ENCODE measurements around the gene OR2B2. TPM values are rescaled to one million over a fixed set of nuclear protein-coding genes. Genes with fewer than 3 reads are reported as not detected.

Gene OR2B2
- total RNA-seq, 1 donor from 2014 or later = not detected

DNA sequence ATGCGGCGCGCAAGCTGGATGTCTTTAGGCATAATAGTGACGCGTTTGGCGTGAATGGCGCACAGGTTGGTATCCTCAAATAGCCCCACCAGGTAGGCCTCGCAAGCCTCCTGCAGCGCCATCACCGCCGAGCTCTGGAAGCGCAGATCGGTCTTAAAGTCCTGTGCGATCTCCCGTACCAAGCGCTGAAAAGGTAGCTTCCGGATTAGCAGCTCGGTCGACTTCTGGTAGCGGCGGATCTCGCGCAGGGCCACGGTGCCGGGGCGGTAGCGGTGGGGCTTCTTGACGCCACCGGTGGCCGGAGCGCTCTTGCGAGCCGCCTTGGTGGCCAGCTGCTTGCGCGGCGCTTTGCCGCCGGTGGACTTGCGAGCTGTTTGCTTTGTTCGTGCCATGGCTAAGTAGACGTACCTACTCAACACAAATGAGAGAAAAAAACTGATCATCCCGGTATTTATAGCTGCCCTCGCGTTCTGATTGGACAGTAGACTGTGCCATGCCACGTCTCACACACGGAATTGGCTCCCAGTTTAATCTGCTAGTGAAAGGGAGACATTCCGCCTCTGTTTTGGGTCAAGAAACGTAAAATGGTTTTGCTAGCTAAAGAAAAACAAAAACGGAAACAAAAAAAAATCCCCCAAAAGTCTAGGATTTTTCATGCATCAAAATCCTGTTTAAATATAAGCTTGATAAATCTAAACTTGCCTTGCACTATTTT, 40.1 kb downstream of the OR2B2 start:
- Mint-ChIP-seq H3K4me3 (ENCODE audit: unreplicated experiment) (peak overlapping the region; percentile 85), H3K9me3 (ENCODE audit: unreplicated experiment) (no peaks in the 10 kb centered on the region), H3K4me1 (ENCODE audit: unreplicated experiment) (peaks cover 16% of the 10 kb centered on the region)

DNA sequence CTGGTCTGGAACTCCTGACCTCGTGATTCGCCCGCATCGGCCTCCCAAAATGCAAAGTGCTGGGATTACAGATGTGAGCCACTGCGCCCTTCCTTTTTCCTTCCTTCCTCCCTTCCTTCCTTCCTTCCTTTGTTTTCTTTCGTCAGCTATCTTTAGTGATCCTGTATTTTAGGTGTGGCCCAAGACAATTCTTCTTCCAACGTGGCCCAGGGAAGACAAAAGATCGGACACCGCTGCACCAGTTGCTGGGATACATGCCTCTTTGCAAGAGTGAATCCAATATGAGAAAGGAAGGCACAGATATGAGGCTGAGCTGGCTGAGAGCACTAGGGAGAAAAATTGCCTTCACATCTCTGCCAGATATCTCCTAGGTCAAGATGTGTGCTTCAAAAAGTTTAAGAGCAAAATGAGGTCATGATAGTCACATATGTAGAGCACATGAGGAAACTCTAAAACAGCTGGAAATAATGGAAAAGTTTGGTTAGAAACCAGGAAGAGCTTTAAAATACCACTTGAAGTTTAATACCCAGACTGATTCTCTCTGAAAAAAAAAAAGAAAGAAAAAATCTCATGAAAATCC, 41.8 kb downstream of the OR2B2 start:
- Mint-ChIP-seq H3K4me1 (ENCODE audit: unreplicated experiment) (peaks cover 26% of the 10 kb centered on the region), H3K36me3 (ENCODE audit: unreplicated experiment) (no peaks in the 10 kb centered on the region), H3K27me3 (ENCODE audit: unreplicated experiment) (no peaks in the 10 kb centered on the region), H3K9me3 (ENCODE audit: unreplicated experiment) (no peaks in the 10 kb centered on the region), H3K4me3 (ENCODE audit: unreplicated experiment) (no peak overlapping the region), H3K27ac (ENCODE audit: unreplicated experiment) (no peak overlapping the region)
- DNase-seq (ENCODE audit: extremely low spot score, unreplicated experiment) = no peak
- no peak for TF ChIP-seq CTCF (IDR thresholded peaks at IDR 0.05)

More for the DNA sequence above, 40.1 kb downstream of the OR2B2 start:
- DNase-seq (ENCODE audit: extremely low spot score, unreplicated experiment) = peak; percentile 91
- peak; percentile 25 for TF ChIP-seq CTCF (IDR thresholded peaks at IDR 0.05)
- Mint-ChIP-seq H3K36me3 (ENCODE audit: unreplicated experiment) (no peaks in the 10 kb centered on the region), H3K27ac (ENCODE audit: unreplicated experiment) (peak overlapping the region; percentile 92), H3K27me3 (ENCODE audit: unreplicated experiment) (no peaks in the 10 kb centered on the region)

- Mint-ChIP-seq H3K27ac (ENCODE audit: unreplicated experiment) (peak overlapping the region; percentile 88), H3K4me1 (ENCODE audit: unreplicated experiment) (peaks cover 25% of the 10 kb centered on the region), H3K9me3 (ENCODE audit: unreplicated experiment) (peaks cover 5% of the 10 kb centered on the region), H3K27me3 (ENCODE audit: unreplicated experiment) (no peaks in the 10 kb centered on the region), H3K36me3 (ENCODE audit: unreplicated experiment) (no peaks in the 10 kb centered on the region), H3K4me3 (ENCODE audit: unreplicated experiment) (no peak overlapping the region)
- no peak for TF ChIP-seq CTCF (IDR thresholded peaks at IDR 0.05)
- DNase-seq (ENCODE audit: extremely low spot score, unreplicated experiment) = no peak
Measured at GRCh38 chr6:27868311-27868710, 43.9 kb downstream of the OR2B2 start.

DNA sequence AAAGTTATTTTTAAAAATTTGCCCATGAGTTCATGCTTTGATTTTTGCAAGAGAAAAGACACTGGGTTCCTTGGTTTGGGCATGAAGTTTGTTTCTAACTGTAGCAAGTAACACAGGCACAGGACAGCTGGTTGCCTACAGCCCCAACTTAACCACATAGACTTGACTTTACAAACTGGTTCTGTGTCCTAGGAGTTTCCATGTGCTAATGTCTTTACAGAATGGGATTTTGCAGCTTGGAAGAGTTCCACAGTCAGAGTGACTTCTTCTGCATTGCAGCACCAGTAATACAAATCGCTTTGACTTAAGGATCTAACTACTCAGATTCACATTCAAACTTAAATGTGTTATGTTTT, 44.3 kb downstream of the OR2B2 start:
- H3K27me3 Mint-ChIP-seq (ENCODE audit: unreplicated experiment) = no peaks in the 10 kb centered on the region
- peak overlapping the region; percentile 88 for H3K27ac Mint-ChIP-seq (ENCODE audit: unreplicated experiment)
- TF ChIP-seq CTCF (IDR thresholded peaks at IDR 0.05) = no peak
- peaks cover 5% of the 10 kb centered on the region for H3K9me3 Mint-ChIP-seq (ENCODE audit: unreplicated experiment)
- H3K4me1 Mint-ChIP-seq (ENCODE audit: unreplicated experiment) = peaks cover 23% of the 10 kb centered on the region
- H3K36me3 Mint-ChIP-seq (ENCODE audit: unreplicated experiment) = no peaks in the 10 kb centered on the region
- DNase-seq (ENCODE audit: extremely low spot score, unreplicated experiment) = no peak
- peak overlapping the region; percentile 84 for H3K4me3 Mint-ChIP-seq (ENCODE audit: unreplicated experiment)

DNA sequence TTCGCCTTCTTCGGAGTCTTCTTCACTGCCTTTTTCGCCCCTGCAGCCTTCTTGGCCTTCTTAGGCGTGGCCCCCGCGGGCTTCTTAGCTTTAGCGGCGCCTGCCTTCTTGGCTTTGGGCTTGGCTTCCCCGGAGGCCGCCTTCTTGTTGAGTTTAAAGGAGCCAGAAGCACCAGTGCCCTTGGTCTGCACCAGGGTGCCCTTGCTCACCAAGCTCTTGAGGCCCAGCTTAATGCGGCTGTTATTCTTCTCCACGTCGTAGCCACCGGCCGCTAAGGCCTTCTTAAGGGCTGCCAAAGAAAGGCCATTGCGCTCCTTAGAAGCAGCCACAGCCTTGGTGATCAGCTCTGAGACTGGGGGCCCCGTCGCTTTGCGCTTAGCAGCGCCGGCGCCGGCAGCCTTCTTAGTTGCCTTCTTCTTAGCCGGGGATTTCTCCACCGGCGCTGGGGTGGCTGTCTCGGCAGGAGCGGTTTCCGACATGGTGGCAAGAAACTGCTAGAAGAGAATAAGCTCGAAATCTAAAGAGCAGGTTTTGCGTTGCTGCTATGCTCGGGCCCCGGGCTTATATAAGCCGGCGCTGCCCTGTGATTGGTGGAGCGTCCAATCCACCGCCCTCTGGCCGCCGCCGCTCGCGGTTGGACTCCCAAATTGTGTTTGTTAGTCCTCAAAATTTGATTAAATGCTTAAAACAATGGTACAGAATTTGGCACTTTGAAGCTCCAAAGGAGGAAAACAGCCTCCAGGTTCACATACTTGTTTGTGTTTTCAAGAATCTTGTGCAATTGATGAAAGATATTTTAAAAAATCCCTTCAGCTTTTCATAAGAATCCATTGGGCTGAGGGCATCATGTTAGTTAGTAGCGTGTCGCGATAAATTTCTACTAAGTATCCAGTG, 44.9 kb downstream of the OR2B2 start:
- no peak for TF ChIP-seq CTCF (IDR thresholded peaks at IDR 0.05)
- H3K27ac Mint-ChIP-seq (ENCODE audit: unreplicated experiment) = peak overlapping the region; percentile 88
- DNase-seq (ENCODE audit: extremely low spot score, unreplicated experiment) = peak; percentile 88
- H3K4me3 Mint-ChIP-seq (ENCODE audit: unreplicated experiment) = peak overlapping the region; percentile 84
- H3K36me3 Mint-ChIP-seq (ENCODE audit: unreplicated experiment) = no peaks in the 10 kb centered on the region
- H3K27me3 Mint-ChIP-seq (ENCODE audit: unreplicated experiment) = no peaks in the 10 kb centered on the region
- peaks cover 23% of the 10 kb centered on the region for H3K4me1 Mint-ChIP-seq (ENCODE audit: unreplicated experiment)
- peaks cover 5% of the 10 kb centered on the region for H3K9me3 Mint-ChIP-seq (ENCODE audit: unreplicated experiment)
